Measurements from ENCODE around the gene TAOK1. TPM values are rescaled to one million over a fixed set of nuclear protein-coding genes. Genes with fewer than 3 reads are reported as not detected.

TAOK1 gene
- total and polyA plus RNA-seq, 2 of the 13 experiments (the other 11 are each of a cell fraction or from before 2014, with no cell fraction given) = 14.1 to 23.0 TPM

DNA sequence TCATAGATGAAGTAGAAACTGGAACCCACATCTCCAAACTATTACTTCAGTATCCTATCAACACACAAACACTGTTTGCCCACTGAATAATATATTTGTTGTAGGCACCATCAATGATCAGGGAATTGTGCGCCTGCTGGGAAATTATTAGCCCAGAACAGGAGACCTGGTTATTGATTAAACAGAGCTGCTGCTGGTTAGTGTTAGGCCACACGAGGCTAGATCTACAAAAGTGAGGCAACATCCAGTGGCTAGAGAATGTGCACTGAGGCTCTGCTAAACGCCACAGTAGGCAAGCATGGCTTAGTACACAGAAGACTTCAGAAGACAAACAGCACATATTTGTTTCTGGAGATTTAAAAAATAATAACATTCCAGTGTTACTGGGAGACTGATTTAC lies 165.7 kb downstream of the TAOK1 start (continued):
- TF ChIP-seq ZBTB39 (CRISPR knock-in tag; IDR thresholded peaks at IDR 0.05) = no peak
- no peak for TF ChIP-seq XBP1 (CRISPR knock-in tag; IDR thresholded peaks at IDR 0.05)
- peak; percentile 73 for TF ChIP-seq PAXIP1 (CRISPR knock-in tag; conservative IDR thresholded peaks at IDR 0.05)
- TF ChIP-seq SMAD3 (CRISPR knock-in tag; IDR thresholded peaks at IDR 0.05) = peak; percentile 49; the same call in 1 of the 2 replicates
- TF ChIP-seq ISL2 (CRISPR knock-in tag; IDR thresholded peaks at IDR 0.05) = 0 out of 2 replicates have a peak, but pooled peaks have one; percentile 20
- 0 out of 2 replicates have a peak, but pooled peaks have one; percentile 11 for TF ChIP-seq SMC3 (IDR thresholded peaks at IDR 0.05; ENCODE audit: low read length)
- TF ChIP-seq, protein P1, sequence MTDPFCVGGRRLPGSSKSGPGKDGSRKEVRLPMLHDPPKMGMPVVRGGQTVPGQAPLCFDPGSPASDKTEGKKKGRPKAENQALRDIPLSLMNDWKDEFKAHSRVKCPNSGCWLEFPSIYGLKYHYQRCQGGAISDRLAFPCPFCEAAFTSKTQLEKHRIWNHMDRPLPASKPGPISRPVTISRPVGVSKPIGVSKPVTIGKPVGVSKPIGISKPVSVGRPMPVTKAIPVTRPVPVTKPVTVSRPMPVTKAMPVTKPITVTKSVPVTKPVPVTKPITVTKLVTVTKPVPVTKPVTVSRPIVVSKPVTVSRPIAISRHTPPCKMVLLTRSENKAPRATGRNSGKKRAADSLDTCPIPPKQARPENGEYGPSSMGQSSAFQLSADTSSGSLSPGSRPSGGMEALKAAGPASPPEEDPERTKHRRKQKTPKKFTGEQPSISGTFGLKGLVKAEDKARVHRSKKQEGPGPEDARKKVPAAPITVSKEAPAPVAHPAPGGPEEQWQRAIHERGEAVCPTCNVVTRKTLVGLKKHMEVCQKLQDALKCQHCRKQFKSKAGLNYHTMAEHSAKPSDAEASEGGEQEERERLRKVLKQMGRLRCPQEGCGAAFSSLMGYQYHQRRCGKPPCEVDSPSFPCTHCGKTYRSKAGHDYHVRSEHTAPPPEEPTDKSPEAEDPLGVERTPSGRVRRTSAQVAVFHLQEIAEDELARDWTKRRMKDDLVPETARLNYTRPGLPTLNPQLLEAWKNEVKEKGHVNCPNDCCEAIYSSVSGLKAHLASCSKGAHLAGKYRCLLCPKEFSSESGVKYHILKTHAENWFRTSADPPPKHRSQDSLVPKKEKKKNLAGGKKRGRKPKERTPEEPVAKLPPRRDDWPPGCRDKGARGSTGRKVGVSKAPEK (CRISPR knock-in tag; IDR thresholded peaks at IDR 0.05; ENCODE audit: borderline replicate concordance) = no peak
- TF ChIP-seq, protein P2, sequence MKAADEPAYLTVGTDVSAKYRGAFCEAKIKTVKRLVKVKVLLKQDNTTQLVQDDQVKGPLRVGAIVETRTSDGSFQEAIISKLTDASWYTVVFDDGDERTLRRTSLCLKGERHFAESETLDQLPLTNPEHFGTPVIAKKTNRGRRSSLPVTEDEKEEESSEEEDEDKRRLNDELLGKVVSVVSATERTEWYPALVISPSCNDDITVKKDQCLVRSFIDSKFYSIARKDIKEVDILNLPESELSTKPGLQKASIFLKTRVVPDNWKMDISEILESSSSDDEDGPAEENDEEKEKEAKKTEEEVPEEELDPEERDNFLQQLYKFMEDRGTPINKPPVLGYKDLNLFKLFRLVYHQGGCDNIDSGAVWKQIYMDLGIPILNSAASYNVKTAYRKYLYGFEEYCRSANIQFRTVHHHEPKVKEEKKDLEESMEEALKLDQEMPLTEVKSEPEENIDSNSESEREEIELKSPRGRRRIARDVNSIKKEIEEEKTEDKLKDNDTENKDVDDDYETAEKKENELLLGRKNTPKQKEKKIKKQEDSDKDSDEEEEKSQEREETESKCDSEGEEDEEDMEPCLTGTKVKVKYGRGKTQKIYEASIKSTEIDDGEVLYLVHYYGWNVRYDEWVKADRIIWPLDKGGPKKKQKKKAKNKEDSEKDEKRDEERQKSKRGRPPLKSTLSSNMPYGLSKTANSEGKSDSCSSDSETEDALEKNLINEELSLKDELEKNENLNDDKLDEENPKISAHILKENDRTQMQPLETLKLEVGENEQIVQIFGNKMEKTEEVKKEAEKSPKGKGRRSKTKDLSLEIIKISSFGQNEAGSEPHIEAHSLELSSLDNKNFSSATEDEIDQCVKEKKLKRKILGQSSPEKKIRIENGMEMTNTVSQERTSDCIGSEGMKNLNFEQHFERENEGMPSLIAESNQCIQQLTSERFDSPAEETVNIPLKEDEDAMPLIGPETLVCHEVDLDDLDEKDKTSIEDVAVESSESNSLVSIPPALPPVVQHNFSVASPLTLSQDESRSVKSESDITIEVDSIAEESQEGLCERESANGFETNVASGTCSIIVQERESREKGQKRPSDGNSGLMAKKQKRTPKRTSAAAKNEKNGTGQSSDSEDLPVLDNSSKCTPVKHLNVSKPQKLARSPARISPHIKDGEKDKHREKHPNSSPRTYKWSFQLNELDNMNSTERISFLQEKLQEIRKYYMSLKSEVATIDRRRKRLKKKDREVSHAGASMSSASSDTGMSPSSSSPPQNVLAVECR (CRISPR knock-in tag; IDR thresholded peaks at IDR 0.05; ENCODE audit: borderline replicate concordance) = peak; percentile 48; the same call in 1 of the 2 replicates
- peak; percentile 20; the same call in 1 of the 2 replicates for TF ChIP-seq FOXJ3 (CRISPR knock-in tag; IDR thresholded peaks at IDR 0.05; ENCODE audit: borderline replicate concordance)
- TF ChIP-seq, protein P3, sequence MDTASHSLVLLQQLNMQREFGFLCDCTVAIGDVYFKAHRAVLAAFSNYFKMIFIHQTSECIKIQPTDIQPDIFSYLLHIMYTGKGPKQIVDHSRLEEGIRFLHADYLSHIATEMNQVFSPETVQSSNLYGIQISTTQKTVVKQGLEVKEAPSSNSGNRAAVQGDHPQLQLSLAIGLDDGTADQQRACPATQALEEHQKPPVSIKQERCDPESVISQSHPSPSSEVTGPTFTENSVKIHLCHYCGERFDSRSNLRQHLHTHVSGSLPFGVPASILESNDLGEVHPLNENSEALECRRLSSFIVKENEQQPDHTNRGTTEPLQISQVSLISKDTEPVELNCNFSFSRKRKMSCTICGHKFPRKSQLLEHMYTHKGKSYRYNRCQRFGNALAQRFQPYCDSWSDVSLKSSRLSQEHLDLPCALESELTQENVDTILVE (CRISPR knock-in tag; IDR thresholded peaks at IDR 0.05) = 0 out of 2 replicates have a peak, but pooled peaks have one; percentile 64
- TF ChIP-seq ZNF503 (CRISPR knock-in tag; IDR thresholded peaks at IDR 0.05) = peak; percentile 58; the same call in 1 of the 2 replicates
- no peak for TF ChIP-seq ZZZ3 (CRISPR knock-in tag; IDR thresholded peaks at IDR 0.05; ENCODE audit: borderline replicate concordance)

Measured in HepG2 (cell line).